Stimulated activated CD8-positive, alpha-beta memory T cell treated with anti-CD3 and anti-CD28 coated beads, Interleukin-7, amount 100 ng/mL, for 48 hours (primary cell): ENCODE measurements around the gene DDX10.

Source experiments
- DNase-seq, 2 donors: peaks; one replicate each; pipeline ENCODE4 v3.0.0-alpha.2; 2020; ENCODE audit warnings: low read depth in 1 of 2; ENCODE audit errors: extremely low read depth in 1 of 2

DDX10 gene

DNA sequence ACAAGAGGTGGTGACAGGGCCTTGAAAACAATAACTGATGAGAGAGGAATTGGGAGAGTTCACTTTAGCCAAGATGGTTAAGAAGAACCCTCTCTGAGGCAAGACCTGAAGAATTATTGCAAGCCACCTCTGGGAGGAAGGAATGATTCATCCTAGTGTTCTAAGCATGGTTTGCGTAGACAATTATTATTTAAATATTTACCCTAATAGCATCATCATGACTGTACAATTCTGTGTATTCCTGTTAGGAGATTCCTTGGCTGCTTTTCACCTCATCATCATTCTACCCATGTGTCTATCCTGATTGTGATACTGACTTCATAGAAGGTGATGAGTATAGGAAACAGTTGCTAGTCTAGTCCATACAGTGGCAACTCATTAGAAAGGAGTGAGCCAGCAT is 264.4 kb downstream of the DDX10 start:
- no peak for DNase-seq

DNA sequence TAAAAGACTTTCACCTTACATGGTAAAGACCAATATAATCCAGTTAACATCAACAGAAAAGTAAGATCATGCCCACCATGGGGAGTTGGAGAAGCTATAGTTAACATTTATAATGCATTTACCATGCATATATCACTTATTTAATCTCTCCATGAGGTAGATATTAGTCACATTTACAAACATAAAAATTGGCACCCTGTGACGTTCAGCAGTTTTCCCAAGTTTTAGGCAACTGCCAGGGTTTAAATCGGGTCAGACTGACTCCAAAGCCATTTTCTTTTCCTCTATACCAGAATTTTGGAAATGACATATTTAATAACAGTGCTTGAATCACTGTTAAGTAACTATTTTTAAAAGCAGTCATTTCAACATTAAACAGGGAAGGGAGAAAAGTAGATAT is 266.3 kb downstream of the DDX10 start:
- DNase-seq: no peak

DNA sequence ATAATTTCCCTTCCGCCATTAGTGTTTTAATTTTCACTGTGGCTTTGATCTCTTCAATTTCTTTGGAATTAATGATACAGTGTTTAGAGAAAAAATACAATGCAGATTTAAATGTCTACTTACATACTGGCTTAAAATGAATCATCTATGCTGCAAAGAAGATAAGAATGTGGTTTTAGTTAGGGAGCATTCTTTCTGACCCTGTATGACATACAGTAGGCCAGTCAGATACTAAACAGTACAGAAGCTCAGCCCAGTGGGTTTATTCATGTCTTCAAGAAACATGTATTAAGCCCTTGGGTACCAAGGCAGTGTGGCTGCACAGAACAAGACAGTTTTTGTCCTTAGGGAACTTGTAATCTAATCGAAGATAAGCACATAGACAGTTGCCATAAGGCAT is 268.8 kb downstream of the DDX10 start:
- no peak for DNase-seq

DNA sequence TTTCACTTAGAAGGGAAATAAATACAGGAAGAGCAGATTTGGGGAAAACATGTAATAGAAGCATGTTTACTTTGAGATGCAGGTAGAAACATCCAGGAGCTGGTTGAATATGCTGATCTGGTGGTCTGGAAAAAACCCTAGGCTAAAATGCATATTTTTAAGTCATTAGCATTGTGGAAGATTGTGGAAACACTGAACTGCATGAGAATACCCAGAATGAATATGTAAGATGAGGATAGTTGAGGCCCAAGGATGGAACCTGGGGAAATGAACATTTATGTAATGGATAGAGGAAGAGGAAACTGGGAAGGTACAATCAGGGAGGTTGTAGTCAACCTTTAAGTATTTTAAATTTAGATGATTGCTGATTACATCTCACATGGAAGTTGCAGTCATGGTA is 269.4 kb downstream of the DDX10 start:
- no peak for DNase-seq

GRCh38 chr11:108934696-108935095 is 269.8 kb downstream of the DDX10 start:
- DNase-seq: no peak

DNA sequence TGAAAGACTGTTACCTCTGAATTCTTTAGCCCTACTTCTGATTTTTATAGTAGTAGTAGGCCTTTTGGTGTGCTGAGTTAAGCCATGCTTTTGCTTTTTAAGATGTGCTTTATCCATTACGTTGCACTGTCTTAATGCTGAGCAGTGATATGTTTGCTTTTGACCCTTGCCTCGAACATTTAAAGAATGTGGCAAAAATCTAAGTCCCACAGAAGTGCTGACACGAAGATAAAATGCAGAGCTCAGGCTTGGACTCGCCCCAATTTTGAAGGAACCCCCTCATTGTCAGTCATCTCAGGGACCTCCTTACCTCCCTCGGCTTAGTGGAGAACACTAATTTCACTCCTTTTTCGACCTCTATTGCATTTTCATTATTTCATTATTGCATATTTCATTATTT is 272.9 kb downstream of the DDX10 start:
- no peak for DNase-seq

GRCh38 chr11:108938604-108939003 is 273.7 kb downstream of the DDX10 start:
- no peak for DNase-seq

GRCh38 chr11:108939135-108939534 is 274.3 kb downstream of the DDX10 start:
- DNase-seq: no peak

GRCh38 chr11:108943853-108944252 is 279.0 kb downstream of the DDX10 start:
- DNase-seq: no peak

DNA sequence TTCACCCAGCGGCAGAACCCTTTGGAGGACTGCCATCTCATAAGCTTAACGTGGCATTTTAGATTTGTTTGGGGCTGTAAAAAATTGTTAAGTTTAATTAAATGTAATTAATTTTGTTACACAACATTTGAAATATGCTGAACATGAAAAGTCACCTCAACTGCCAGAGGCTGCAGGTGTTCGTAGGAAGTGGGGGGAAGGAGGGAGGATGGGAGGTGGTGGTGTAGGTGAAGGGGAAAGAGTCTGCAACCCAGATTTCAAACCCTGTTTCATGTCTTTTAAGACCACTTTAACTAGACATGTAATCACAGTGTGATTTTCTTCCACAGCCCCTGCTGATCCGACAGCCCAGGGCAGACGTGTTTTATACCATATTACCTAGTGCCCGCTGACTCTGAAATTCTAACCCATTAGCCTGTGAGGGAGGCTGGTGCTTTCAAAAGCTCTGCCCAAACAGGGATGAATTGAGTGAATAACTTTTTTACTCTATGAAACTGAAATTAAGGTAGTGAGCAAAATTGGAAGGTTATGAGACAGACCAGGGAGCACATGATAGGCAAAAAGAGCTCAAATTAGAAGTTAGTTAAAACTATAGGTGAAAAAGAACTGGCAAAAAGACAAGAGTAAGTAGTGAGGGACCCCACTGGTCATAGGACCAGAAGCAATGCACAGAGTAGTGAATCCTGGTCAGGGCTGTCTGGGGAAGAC is 279.8 kb downstream of the DDX10 start:
- DNase-seq: no peak

- no peak for DNase-seq
Observed at GRCh38 chr11:108945341-108945740, 280.5 kb downstream of the DDX10 start.

GRCh38 chr11:108947654-108948570 is 283.0 kb downstream of the DDX10 start:
- no peak for DNase-seq

GRCh38 chr11:108958368-108959104 is 293.7 kb downstream of the DDX10 start:
- DNase-seq: no peak

DNA sequence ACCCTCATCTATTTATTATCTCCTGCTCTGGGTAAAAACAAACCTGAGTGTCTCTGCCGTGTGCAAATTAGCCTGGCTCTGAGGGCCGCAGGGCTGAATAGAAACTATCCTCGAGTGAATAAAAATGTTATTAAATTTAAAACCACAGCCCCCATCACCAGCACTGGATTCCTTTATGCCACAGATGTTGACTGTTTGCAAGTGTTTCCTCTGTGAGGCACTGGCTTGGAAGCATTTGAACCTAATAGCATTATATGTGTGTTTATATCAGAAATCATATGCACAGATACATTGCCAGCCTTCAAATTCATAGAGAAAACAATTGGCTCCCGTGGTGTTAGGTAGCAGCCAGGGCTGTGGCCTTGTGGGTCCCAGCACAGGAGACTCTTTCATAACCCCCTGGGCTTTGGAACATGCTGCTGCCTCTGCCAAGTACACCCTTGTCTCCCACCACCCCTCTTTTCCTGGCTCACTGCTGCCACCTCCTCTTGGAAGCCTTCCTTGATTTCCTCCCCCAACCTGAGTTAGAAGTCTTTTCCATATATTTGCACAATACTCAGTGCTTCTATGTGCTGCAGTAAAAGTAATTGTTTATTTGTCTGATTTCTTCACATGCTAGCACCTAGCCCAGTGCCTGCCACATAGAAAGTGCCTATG is 294.4 kb downstream of the DDX10 start:
- no peak for DNase-seq

DNA sequence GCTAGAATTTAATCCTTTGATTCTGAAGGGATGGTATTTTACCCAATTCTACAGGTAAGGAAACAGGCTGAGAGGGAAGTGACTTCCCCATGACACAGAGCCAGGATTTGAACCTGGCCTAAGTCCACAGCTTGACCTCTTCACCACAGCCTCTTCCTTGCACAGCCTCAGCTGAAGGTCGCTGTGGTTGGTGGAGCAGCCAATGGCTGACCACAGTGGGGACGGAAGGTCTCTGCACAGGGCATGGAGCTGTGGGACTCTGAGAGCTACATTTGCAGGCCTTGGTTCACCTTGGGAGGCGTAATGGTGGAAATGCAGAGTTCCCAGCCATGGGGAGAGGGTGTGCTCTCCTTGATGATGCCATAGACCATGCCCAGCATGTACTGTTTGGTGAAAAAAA is 295.0 kb downstream of the DDX10 start:
- no peak for DNase-seq

DNA sequence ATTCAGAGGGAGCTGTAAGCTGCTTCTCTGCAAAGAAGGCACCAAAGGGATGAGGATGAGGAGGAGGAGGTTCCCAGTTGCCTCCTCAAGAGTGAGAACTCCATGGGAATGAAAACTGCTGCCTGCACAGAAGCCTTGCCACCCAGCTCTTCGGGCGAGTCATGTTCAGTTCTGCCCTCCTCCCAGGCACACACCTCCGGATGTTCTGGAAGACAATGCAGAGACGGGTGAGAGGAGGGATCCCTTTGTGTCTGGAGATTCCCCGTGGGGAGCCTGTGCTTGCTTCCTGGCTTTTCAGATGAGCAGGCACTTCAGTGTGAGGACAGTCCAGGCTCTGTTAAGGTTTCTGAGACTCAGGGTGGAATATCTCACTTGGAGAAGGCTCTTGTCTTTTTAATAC is 295.6 kb downstream of the DDX10 start:
- DNase-seq: no peak

DNA sequence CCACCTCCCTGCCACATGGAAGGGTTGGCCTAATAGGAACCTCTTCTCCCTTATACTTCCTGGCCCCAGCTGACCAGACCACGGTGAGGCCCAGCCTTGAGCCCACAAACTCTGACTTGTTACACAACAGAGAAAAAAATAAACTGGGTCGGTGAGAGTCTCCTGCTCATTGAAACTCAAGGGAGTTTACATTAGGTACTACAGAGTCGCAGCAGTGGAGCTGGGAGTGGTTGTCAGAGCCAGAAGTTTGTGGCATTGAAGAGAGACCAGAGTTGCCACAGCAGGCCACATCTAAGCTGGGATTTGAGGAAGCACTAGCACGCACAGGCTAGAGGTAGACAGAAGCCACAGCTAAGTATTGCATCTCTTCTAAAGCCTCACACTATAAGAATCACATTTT is 296.2 kb downstream of the DDX10 start:
- DNase-seq: no peak

GRCh38 chr11:108963118-108963517 is 298.2 kb downstream of the DDX10 start:
- DNase-seq: no peak

DNA sequence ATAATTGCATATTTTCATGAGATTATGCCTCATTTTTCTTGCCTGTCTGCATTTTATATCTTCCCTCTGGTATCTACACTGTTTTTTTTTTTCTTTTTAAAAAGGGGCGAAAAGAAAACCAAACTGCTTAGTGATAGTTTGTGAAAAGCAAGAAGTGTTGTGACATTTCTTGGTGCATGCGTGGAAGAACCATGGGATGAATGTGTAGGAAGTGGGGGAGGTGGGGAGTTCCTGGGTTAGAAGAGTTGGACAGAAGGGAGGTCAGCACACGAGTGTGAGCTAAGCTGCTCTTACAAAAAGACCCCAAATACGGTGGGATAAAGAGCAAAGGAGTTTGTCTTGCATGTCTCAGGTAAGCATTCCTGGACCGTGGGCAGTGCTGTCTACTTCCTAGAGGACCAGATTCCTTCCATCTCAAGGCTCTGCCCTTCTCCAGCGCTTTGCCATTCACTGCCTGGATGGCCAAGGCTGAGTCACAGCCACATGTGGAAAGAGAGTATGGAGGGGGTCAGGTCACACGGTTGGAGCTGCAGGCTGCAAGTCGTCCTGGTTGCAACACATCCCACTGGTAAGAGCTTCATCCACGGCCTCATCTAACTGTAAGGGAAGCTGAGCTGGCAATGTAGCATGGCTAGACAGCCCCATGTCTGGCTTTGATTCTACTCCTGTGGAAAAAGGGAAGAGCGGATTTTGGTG is 300.6 kb downstream of the DDX10 start:
- DNase-seq: no peak

DNA sequence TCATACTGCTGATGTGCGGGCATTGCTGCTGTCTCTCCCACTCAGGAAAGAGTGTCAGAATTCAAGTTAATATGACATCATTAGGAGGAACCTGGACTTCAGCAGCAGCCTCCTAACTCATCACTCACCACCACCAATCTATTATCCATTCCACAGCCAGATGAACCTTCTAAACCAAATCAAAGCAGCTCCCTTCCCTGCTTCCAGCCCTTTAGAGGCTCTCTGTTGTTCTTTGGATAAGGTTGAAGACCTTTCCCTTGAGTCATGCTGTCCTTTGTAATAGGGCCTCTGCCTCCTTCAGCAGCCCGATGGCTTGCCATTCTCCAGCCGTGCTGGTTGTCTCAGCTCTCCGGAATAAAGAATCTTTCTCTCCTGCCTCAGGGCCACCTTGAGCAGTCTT is 301.3 kb downstream of the DDX10 start:
- no peak for DNase-seq
